A673 (cell line): Measurements from ENCODE around the gene SLC45A1. TPM values are rescaled to one million over a fixed set of nuclear protein-coding genes. Genes with fewer than 3 reads are reported as not detected.
"Not testable (repeated sequence)": the region's sequence is repeated elsewhere in the genome, so short reads cannot be mapped to it uniquely, and the experiment has no call there.

Source experiments
- BruUV-seq: library from RNA; stranded (reverse); fragments of 400-500 nt; replicated peaks from 2 replicates; lab custom pipeline; 2021; lab: Mats Ljungman, UMichigan
- CTCF ChIA-PET: fragments of 300-600 bp; sonication (Branson Sonifier 250); formaldehyde crosslinking; loops from one replicate; lab custom pipeline; 2022; ENCODE audit warnings: antibody characterized with exemption; lab: Charles Lee
- POLR2A ChIA-PET: fragments of 300-600 bp; sonication (Branson Sonifier 250); formaldehyde crosslinking; loops from one replicate; lab custom pipeline; 2022; ENCODE audit warnings: antibody characterized with exemption; ENCODE audit not compliant: low non-redundant PET; lab: Charles Lee
- DNase-seq: peaks from one replicate; pipeline ENCODE4 v3.0.0-alpha.2; 2015; ENCODE audit warnings: low spot score
- H3K27ac ChIP-seq: fragments of 200-600 bp; sonication (generic); 2 replicates; pipeline ENCODE4 v1.5.1; 2016; ENCODE audit warnings: mixed run types, low read depth, mild to moderate bottlenecking, mixed read lengths, antibody characterized with exemption, low read length; ENCODE audit not compliant: poor library complexity, severe bottlenecking
- H3K27me3 ChIP-seq: fragments of 200-600 bp; sonication (generic); replicated peaks from 2 replicates; pipeline ENCODE4 v1.6.1; 2017; ENCODE audit warnings: mixed run types, low read depth, mild to moderate bottlenecking, mixed read lengths, antibody characterized with exemption, low read length; ENCODE audit not compliant: insufficient read depth, poor library complexity
- H3K36me3 ChIP-seq: fragments of 200-600 bp; sonication (generic); 2 replicates; pipeline ENCODE4 v1.6.1; 2016; ENCODE audit warnings: mixed run types, mild to moderate bottlenecking, mixed read lengths, antibody characterized with exemption, low read length; ENCODE audit not compliant: insufficient read depth, poor library complexity, severe bottlenecking
- H3K4me1 ChIP-seq: fragments of 200-600 bp; sonication (generic); 2 replicates; pipeline ENCODE4 v1.6.1; 2017; ENCODE audit warnings: mixed run types, mild to moderate bottlenecking, mixed read lengths, antibody characterized with exemption, low read length; ENCODE audit not compliant: insufficient read depth, poor library complexity, severe bottlenecking
- H3K4me3 ChIP-seq: fragments of 200-600 bp; sonication (generic); 2 replicates; pipeline ENCODE4 v1.5.1; 2016; ENCODE audit warnings: low read depth, mixed run types, mild to moderate bottlenecking, mixed read lengths, low read length; ENCODE audit not compliant: poor library complexity, severe bottlenecking
- H3K9me3 ChIP-seq: fragments of 200-600 bp; sonication (generic); 2 replicates; pipeline ENCODE4 v1.6.1; 2016; ENCODE audit warnings: mixed run types, low read depth, mild to moderate bottlenecking, mixed read lengths, antibody characterized with exemption, low read length; ENCODE audit not compliant: poor library complexity, severe bottlenecking
- CTCF ChIP-seq: fragments of 300-800, 200-600 bp; sonication (generic); conservative IDR thresholded peaks from 2 replicates; pipeline ENCODE4 v1.5.1; 2017; ENCODE audit warnings: low read depth, mild to moderate bottlenecking, antibody characterized with exemption, low read length, moderate library complexity, mixed read lengths
- EZH2 ChIP-seq: fragments of 200-600 bp; sonication (generic); IDR thresholded peaks from 2 replicates; pipeline ENCODE4 v1.6.1; 2017; ENCODE audit warnings: borderline replicate concordance, low read depth, mild to moderate bottlenecking, mixed read lengths, antibody characterized with exemption, low read length; ENCODE audit not compliant: poor library complexity, severe bottlenecking
- intact Hi-C: fragments of 100-400 bp; cut with micrococcal nuclease; formaldehyde crosslinking; loops from one replicate; pipeline ENCODE4 v1.10.0; 2022; ENCODE audit not compliant: unreplicated experiment
- total RNA-seq: library from RNA; stranded (reverse); gene quantifications from 2 replicates; pipeline ENCODE4 v1.2.3, GENCODE V29; 2021

SLC45A1 gene
- total RNA-seq, 1 experiment from 2014 or later: 0.82 TPM

- TF ChIP-seq EZH2 (no peak), CTCF (no peak)
- Histone ChIP-seq H3K27me3 (no peaks in the 10 kb centered on the region), H3K36me3 (no peaks in the 10 kb centered on the region), H3K4me3 (no peak overlapping the region), H3K9me3 (no peaks in the 10 kb centered on the region), H3K27ac (no peak overlapping the region), H3K4me1 (no peaks in the 10 kb centered on the region)
- BruUV-seq: no TSS peak
- CTCF ChIA-PET: no interaction called here
- no peak for DNase-seq
- intact Hi-C loops: no loop called here
- POLR2A ChIA-PET: no interaction called here
Measured at GRCh38 chr1:8276173-8276914, 41.6 kb upstream of the SLC45A1 start.

GRCh38 chr1:8276932-8277331 is 41.0 kb upstream of the SLC45A1 start:
- Histone ChIP-seq H3K9me3 (no peaks in the 10 kb centered on the region), H3K4me3 (no peak overlapping the region), H3K4me1 (no peaks in the 10 kb centered on the region), H3K36me3 (no peaks in the 10 kb centered on the region), H3K27ac (no peak overlapping the region), H3K27me3 (no peaks in the 10 kb centered on the region)
- intact Hi-C loops: no loop called here
- no peak for TF ChIP-seq EZH2
- no peak for TF ChIP-seq CTCF
- no peak for DNase-seq
- no TSS peak for BruUV-seq
- CTCF ChIA-PET: no interaction called here
- POLR2A ChIA-PET: no interaction called here

- DNase-seq, POLR2A ChIA-PET, H3K27ac ChIP-seq, BruUV-seq, H3K36me3 ChIP-seq, H3K27me3 ChIP-seq, H3K4me1 ChIP-seq, H3K9me3 ChIP-seq, H3K4me3 ChIP-seq, intact Hi-C loops, CTCF ChIA-PET: not testable (repeated sequence)
Measured at GRCh38 chr1:8278677-8279076, 39.2 kb upstream of the SLC45A1 start.
